Smooth muscle cell (in vitro differentiated cells): ENCODE measurements around the gene MED25. TPM values are rescaled to one million over a fixed set of nuclear protein-coding genes. Genes with fewer than 3 reads are reported as not detected.
A peak's percentile ranks its signal among the peaks of the same experiment; 100 is the strongest.

ENCODE experiments used
- DNase-seq: peaks from one replicate; lab custom pipeline; 2025; ENCODE audit not compliant: unreplicated experiment; lab: John Stamatoyannopoulos, UW
- H2AFZ ChIP-seq: fragments of 200-600 bp; sonication (generic); 2 replicates; pipeline ENCODE4 v1.6.0; 2016; ENCODE audit warnings: antibody characterized with exemption, low read depth, mild to moderate bottlenecking
- H3F3A ChIP-seq: fragments of 200-600 bp; sonication (generic); 2 replicates; pipeline ENCODE4 v1.6.0; 2017; ENCODE audit warnings: antibody characterized with exemption, low read depth
- H3K27ac ChIP-seq: fragments of 200-600 bp; sonication (generic); 2 replicates; pipeline ENCODE4 v1.5.1; 2016; ENCODE audit warnings: low read depth, mild to moderate bottlenecking
- H3K27me3 ChIP-seq: fragments of 200-600 bp; sonication (generic); 2 replicates; pipeline ENCODE4 v1.6.1; 2016; ENCODE audit warnings: low read depth, mild to moderate bottlenecking
- H3K36me3 ChIP-seq: fragments of 200-600 bp; sonication (generic); 2 replicates; pipeline ENCODE4 v1.5.1; 2016; ENCODE audit warnings: low read depth
- H3K4me1 ChIP-seq: fragments of 200-600 bp; sonication (generic); 2 replicates; pipeline ENCODE4 v1.5.1; 2016; ENCODE audit warnings: low read depth
- H3K4me2 ChIP-seq: fragments of 200-600 bp; sonication (generic); 2 replicates; pipeline ENCODE4 v1.6.0; 2016; ENCODE audit warnings: mild to moderate bottlenecking
- H3K4me3 ChIP-seq: fragments of 200-600 bp; sonication (generic); 2 replicates; pipeline ENCODE4 v1.5.1; 2016; ENCODE audit warnings: mild to moderate bottlenecking
- H3K79me2 ChIP-seq: fragments of 200-600 bp; sonication (generic); 2 replicates; pipeline ENCODE4 v1.6.0; 2016; ENCODE audit warnings: low read depth, mild to moderate bottlenecking
- H3K9ac ChIP-seq: fragments of 200-600 bp; sonication (generic); 2 replicates; pipeline ENCODE4 v1.6.0; 2016; ENCODE audit warnings: low read depth
- H3K9me3 ChIP-seq: fragments of 200-600 bp; sonication (generic); replicated peaks from 2 replicates; pipeline ENCODE4 v1.5.1; 2016; ENCODE audit warnings: low read depth
- H4K20me1 ChIP-seq: fragments of 200-600 bp; sonication (generic); 2 replicates; pipeline ENCODE4 v1.6.0; 2016; ENCODE audit warnings: low read depth
- CTCF ChIP-seq: fragments of 200-600 bp; sonication (generic); IDR thresholded peaks from 2 replicates; pipeline ENCODE4 v1.5.1; 2017; ENCODE audit warnings: borderline replicate concordance, mild to moderate bottlenecking, antibody characterized with exemption; ENCODE audit not compliant: insufficient read depth, poor library complexity, severe bottlenecking
- WGBS: methylation state at CpG from one replicate; pipeline ENCODE4 v1.1.7; 2016; ENCODE audit warnings: low lambda C conversion rate; 5-methylcytosine and 5-hydroxymethylcytosine counted together
- polyA plus RNA-seq: library from polyadenylated mRNA; unstranded; fragments of >200 nt; fragmentation: Nextera tagmentation; extraction: Ambion mirVana; gene quantifications from 2 replicates; pipeline ENCODE4 v1.2.1, GENCODE V29; 2016
- total RNA-seq: library from RNA; depleted of rRNA; stranded (reverse); fragments of >200 nt; gene quantifications from 2 replicates; pipeline ENCODE4 v1.2.3, GENCODE V29; 2014

Gene MED25
- total and polyA plus RNA-seq, 2 experiments from 2014 or later: 20.4 to 34.1 TPM

- TF ChIP-seq CTCF: no peak
- peaks cover 13% of the 10 kb centered on the region for H3K4me1 ChIP-seq
- H3K27ac ChIP-seq: no peak overlapping the region
- H3K79me2 ChIP-seq: peaks cover 36% of the 10 kb centered on the region
- H3K9ac ChIP-seq: no peak overlapping the region
- H3K4me3 ChIP-seq: no peak overlapping the region
- peaks cover 38% of the 10 kb centered on the region for H3F3A ChIP-seq
- WGBS: 95% methylated on average over 15 of the region's 18 CpGs
- peaks cover 82% of the 10 kb centered on the region for H4K20me1 ChIP-seq
- DNase-seq: no peak
- no peaks in the 10 kb centered on the region for H3K9me3 ChIP-seq
- H3K4me2 ChIP-seq: no peak overlapping the region
- no peaks in the 10 kb centered on the region for H3K36me3 ChIP-seq
- no peaks in the 10 kb centered on the region for H3K27me3 ChIP-seq
- H2AFZ ChIP-seq: no peak overlapping the region
Observed at GRCh38 chr19:49856574-49857021, 38.5 kb downstream of the MED25 start.

- TF ChIP-seq CTCF: no peak
Observed at GRCh38 chr19:49857061-49857837, 39.2 kb downstream of the MED25 start.

GRCh38 chr19:49857838-49858087 lies 39.7 kb downstream of the MED25 start:
- Histone ChIP-seq H3K27me3 (no peaks in the 10 kb centered on the region), H3K4me1 (peaks cover 5% of the 10 kb centered on the region), H3K9ac (no peak overlapping the region), H3K4me2 (no peak overlapping the region), H3F3A (peaks cover 33% of the 10 kb centered on the region), H3K27ac (peak overlapping the region; percentile 31), H2AFZ (no peak overlapping the region), H3K4me3 (no peak overlapping the region), H3K9me3 (no peaks in the 10 kb centered on the region), H3K36me3 (no peaks in the 10 kb centered on the region), H3K79me2 (peaks cover 25% of the 10 kb centered on the region), H4K20me1 (peaks cover 70% of the 10 kb centered on the region)
- 90% methylated on average over 5 of the region's 5 CpGs for WGBS
- DNase-seq: no peak
- no peak for TF ChIP-seq CTCF

More at GRCh38 chr19:49857061-49857837, 39.2 kb downstream of the MED25 start:
- H3K9me3 ChIP-seq: no peaks in the 10 kb centered on the region
- H3K4me1 ChIP-seq: peaks cover 10% of the 10 kb centered on the region
- H4K20me1 ChIP-seq: peaks cover 75% of the 10 kb centered on the region
- no peak overlapping the region for H3K4me2 ChIP-seq
- H3K36me3 ChIP-seq: no peaks in the 10 kb centered on the region
- 92% methylated on average over 26 of the region's 26 CpGs for WGBS
- H3K4me3 ChIP-seq: no peak overlapping the region
- H3K9ac ChIP-seq: no peak overlapping the region
- no peak for DNase-seq
- H3K27me3 ChIP-seq: no peaks in the 10 kb centered on the region
- peaks cover 33% of the 10 kb centered on the region for H3F3A ChIP-seq
- H3K27ac ChIP-seq: no peak overlapping the region
- peaks cover 29% of the 10 kb centered on the region for H3K79me2 ChIP-seq
- no peak overlapping the region for H2AFZ ChIP-seq
